Muscle of back (tissue), 11 donors: ENCODE results near the gene MAMDC2. TPM values are rescaled to one million over a fixed set of nuclear protein-coding genes. Genes with fewer than 3 reads are reported as not detected.

Source experiments
- DNase-seq, 3 donors: peaks; one replicate each; pipeline versions ENCODE4 v3.0.0 to v3.0.0-alpha.2; 2013
- polyA plus RNA-seq, 10 donors: library from polyadenylated mRNA; unstranded; fragments of 120-200 nt; gene quantifications; one replicate each; pipeline ENCODE4 v1.2.1, GENCODE V29; 2013; ENCODE audit not compliant: insufficient read length in 10 of 10

The MAMDC2 gene
- polyA plus RNA-seq, 10 donors = 7.1 to 12.9 (median 8.2) TPM

GRCh38 chr9:70060883-70061507 is 17.3 kb downstream of the MAMDC2 start:
- DNase-seq = no peak

- DNase-seq = no peak
Measured at GRCh38 chr9:70061776-70062175, 18.1 kb downstream of the MAMDC2 start.

GRCh38 chr9:70064496-70064895 is 20.8 kb downstream of the MAMDC2 start:
- DNase-seq = no peak

GRCh38 chr9:70065572-70065971 is 21.9 kb downstream of the MAMDC2 start:
- DNase-seq = no peak

GRCh38 chr9:70066418-70066817 is 22.8 kb downstream of the MAMDC2 start:
- DNase-seq = no peak

GRCh38 chr9:70066874-70067273 is 23.2 kb downstream of the MAMDC2 start:
- no peak for DNase-seq

GRCh38 chr9:70069704-70070103 is 26.1 kb downstream of the MAMDC2 start:
- DNase-seq = no peak

- no peak for DNase-seq
Measured at GRCh38 chr9:70073193-70073592, 29.5 kb downstream of the MAMDC2 start.

- no peak for DNase-seq
Measured at GRCh38 chr9:70073756-70074155, 30.1 kb downstream of the MAMDC2 start.

- no peak for DNase-seq
Measured at GRCh38 chr9:70076678-70077077, 33.0 kb downstream of the MAMDC2 start.

- no peak for DNase-seq
Measured at GRCh38 chr9:70079417-70080037, 35.9 kb downstream of the MAMDC2 start.

GRCh38 chr9:70080481-70081119 is 37.0 kb downstream of the MAMDC2 start:
- peak; percentile 86 to 94 (median 91) for DNase-seq

GRCh38 chr9:70081120-70081495 is 37.5 kb downstream of the MAMDC2 start:
- peak in 1 of 3 donors; percentile 46 for DNase-seq

- DNase-seq = no peak
Measured at GRCh38 chr9:70083429-70083828, 39.8 kb downstream of the MAMDC2 start.

- peak in 2 of 3 donors; percentile 58 to 76 for DNase-seq
Measured at GRCh38 chr9:70085241-70085640, 41.6 kb downstream of the MAMDC2 start.

GRCh38 chr9:70091103-70091502 is 47.5 kb downstream of the MAMDC2 start:
- no peak for DNase-seq

- no peak for DNase-seq
Measured at GRCh38 chr9:70091572-70091971, 47.9 kb downstream of the MAMDC2 start.

- no peak for DNase-seq
Measured at GRCh38 chr9:70092190-70092589, 48.5 kb downstream of the MAMDC2 start.

- no peak for DNase-seq
Measured at GRCh38 chr9:70093095-70093494, 49.4 kb downstream of the MAMDC2 start.

GRCh38 chr9:70093944-70094343 is 50.3 kb downstream of the MAMDC2 start:
- peak in 1 of 3 donors; percentile 44 for DNase-seq

GRCh38 chr9:70094747-70095146 is 51.1 kb downstream of the MAMDC2 start:
- no peak for DNase-seq

GRCh38 chr9:70097187-70097586 is 53.5 kb downstream of the MAMDC2 start:
- DNase-seq = no peak

GRCh38 chr9:70100362-70100761 is 56.7 kb downstream of the MAMDC2 start:
- no peak for DNase-seq
